ENCODE measurements around the gene AUTS2. TPM values are rescaled to one million over a fixed set of nuclear protein-coding genes. Genes with fewer than 3 reads are reported as not detected.

Gene AUTS2
- total RNA-seq, 1 donor from 2014 or later: 80.6 TPM

DNA sequence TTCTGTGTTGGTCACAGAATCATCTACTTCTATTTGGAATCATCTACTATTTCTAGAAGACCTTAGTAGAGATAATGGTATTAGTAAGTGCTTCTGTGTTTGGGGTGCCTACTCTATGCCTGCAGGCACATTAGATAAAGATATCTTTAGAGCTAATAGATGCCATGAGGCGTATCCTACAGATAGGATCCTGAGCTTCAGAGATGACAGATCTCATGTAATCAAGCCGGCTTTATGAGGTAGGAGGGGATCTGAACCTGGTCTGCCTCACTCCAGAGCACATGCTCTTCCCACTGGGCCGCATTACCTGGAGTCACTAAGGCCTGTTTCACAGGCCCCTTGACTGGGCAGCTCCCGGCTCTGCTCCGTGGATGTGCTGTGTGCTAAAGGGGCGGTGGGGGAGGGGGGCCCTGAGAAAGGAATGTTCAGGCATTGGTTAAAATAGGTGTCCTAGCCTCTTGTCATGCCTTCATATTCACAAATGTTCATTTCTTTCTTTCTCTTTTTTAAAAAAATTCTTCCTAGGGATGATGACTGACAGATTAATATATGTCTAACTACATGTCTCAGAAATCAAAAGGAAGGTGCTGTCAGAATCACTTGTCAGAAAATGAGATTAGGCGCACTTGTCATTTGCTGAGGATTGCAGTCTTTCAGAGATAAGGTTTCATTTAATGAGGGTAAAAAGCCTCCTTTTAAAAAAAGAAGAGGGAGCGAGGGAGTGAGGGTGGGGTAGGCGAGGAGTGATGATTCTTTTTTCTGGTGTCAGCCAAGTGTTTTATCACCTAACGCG is 1075.7 kb downstream of the AUTS2 start:
- peaks cover 12% of the 10 kb centered on the region for H3K36me3 Mint-ChIP-seq (ENCODE audit: unreplicated experiment)
- no peaks in the 10 kb centered on the region for H3K4me1 Mint-ChIP-seq (ENCODE audit: unreplicated experiment)

DNA sequence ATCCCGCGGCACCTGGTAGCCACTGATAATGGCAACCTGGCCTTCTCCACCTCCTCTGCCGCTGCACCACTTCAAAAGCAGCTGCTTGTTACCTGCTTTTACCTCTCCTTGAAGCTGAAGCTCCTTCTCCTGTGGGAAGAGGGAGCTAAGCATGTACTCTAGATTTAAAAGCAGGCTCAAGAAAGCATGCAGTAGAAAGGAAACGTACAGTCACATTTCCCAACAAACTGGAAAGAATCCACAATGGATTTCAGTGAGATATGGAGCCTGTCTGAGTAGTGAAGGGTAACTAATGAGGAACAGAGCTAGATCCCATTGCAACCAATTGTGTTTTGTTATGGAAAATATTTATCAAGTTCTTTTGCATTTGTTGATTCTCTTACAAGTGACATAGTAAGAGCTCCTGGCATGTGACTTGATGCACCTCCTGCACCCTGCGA is 1076.3 kb downstream of the AUTS2 start:
- H3K4me3 Mint-ChIP-seq (ENCODE audit: unreplicated experiment): no peak overlapping the region
- H3K4me1 Mint-ChIP-seq (ENCODE audit: unreplicated experiment): no peaks in the 10 kb centered on the region
- H3K27ac Mint-ChIP-seq (ENCODE audit: unreplicated experiment): no peak overlapping the region
- TF ChIP-seq, protein P1, sequence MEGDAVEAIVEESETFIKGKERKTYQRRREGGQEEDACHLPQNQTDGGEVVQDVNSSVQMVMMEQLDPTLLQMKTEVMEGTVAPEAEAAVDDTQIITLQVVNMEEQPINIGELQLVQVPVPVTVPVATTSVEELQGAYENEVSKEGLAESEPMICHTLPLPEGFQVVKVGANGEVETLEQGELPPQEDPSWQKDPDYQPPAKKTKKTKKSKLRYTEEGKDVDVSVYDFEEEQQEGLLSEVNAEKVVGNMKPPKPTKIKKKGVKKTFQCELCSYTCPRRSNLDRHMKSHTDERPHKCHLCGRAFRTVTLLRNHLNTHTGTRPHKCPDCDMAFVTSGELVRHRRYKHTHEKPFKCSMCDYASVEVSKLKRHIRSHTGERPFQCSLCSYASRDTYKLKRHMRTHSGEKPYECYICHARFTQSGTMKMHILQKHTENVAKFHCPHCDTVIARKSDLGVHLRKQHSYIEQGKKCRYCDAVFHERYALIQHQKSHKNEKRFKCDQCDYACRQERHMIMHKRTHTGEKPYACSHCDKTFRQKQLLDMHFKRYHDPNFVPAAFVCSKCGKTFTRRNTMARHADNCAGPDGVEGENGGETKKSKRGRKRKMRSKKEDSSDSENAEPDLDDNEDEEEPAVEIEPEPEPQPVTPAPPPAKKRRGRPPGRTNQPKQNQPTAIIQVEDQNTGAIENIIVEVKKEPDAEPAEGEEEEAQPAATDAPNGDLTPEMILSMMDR (IDR thresholded peaks at IDR 0.05): no peak
- no peak for DNase-seq (ENCODE audit: extremely low spot score, unreplicated experiment)
- no peaks in the 10 kb centered on the region for H3K9me3 Mint-ChIP-seq (ENCODE audit: unreplicated experiment)
- no peaks in the 10 kb centered on the region for H3K27me3 Mint-ChIP-seq (ENCODE audit: unreplicated experiment)
- peaks cover 11% of the 10 kb centered on the region for H3K36me3 Mint-ChIP-seq (ENCODE audit: unreplicated experiment)

More for the DNA sequence above, 1075.7 kb downstream of the AUTS2 start:
- H3K9me3 Mint-ChIP-seq (ENCODE audit: unreplicated experiment): no peaks in the 10 kb centered on the region
- no peaks in the 10 kb centered on the region for H3K27me3 Mint-ChIP-seq (ENCODE audit: unreplicated experiment)
- no peak overlapping the region for H3K27ac Mint-ChIP-seq (ENCODE audit: unreplicated experiment)
- DNase-seq (ENCODE audit: extremely low spot score, unreplicated experiment): no peak
- TF ChIP-seq, protein P1 (IDR thresholded peaks at IDR 0.05): no peak
- H3K4me3 Mint-ChIP-seq (ENCODE audit: unreplicated experiment): no peak overlapping the region

DNA sequence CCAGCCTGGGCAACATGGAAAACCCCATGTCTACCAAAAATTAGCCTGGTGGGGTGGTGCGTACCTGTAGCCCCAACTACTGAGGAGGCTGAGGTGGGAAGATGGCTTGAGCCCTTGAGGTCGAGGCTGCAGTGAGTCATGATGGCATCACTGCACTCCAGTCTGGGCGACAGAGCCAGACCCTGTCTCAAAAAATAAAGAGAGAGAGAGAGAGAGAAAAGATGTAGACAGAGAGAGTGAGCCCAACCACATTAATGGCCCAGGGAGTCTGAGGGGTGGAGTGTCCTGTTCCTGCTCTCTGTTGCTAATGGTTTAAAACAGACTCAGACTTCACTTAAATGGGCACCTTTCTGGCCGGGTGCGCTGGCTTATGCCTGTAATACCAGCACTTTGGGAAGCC is 1078.0 kb downstream of the AUTS2 start:
- H3K4me1 Mint-ChIP-seq (ENCODE audit: unreplicated experiment): peaks cover 1% of the 10 kb centered on the region
- DNase-seq (ENCODE audit: extremely low spot score, unreplicated experiment): no peak
- no peaks in the 10 kb centered on the region for H3K27me3 Mint-ChIP-seq (ENCODE audit: unreplicated experiment)
- H3K4me3 Mint-ChIP-seq (ENCODE audit: unreplicated experiment): no peak overlapping the region
- H3K9me3 Mint-ChIP-seq (ENCODE audit: unreplicated experiment): no peaks in the 10 kb centered on the region
- H3K27ac Mint-ChIP-seq (ENCODE audit: unreplicated experiment): no peak overlapping the region
- H3K36me3 Mint-ChIP-seq (ENCODE audit: unreplicated experiment): peaks cover 10% of the 10 kb centered on the region
- TF ChIP-seq, protein P1 (IDR thresholded peaks at IDR 0.05): no peak

DNA sequence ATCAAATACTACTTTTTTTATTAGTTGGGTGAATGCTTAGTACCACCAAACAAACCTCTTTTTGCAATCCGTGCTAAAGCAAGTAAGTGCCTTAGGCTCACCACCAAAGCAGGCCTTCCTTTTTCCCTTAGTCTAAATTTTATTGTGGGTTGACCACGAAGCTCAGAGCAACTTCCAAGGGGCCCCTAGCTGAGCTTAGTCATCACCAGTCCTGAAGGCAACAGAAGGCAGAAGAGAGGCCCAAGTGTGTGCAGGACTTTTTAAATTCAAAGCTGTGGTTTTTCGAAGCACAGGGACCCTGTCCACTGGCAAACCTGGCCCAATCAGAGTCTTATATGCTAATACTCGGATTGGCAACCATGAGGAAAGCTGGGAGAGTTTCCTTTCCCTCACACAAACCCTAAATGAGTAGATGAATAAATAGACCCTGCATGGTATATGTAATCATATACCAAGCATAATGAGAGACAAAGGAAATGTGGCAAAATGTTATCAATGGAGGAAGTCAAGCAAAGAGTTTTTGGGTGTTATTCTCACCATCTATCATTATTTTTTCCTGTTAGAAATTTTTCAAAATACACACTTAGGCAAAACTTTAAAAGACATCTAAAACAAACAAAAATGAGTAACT is 1080.5 kb downstream of the AUTS2 start:
- TF ChIP-seq, protein P1 (IDR thresholded peaks at IDR 0.05): no peak
- H3K36me3 Mint-ChIP-seq (ENCODE audit: unreplicated experiment): peaks cover 10% of the 10 kb centered on the region
- H3K27me3 Mint-ChIP-seq (ENCODE audit: unreplicated experiment): no peaks in the 10 kb centered on the region
- no peak overlapping the region for H3K4me3 Mint-ChIP-seq (ENCODE audit: unreplicated experiment)
- DNase-seq (ENCODE audit: extremely low spot score, unreplicated experiment): no peak
- peaks cover 5% of the 10 kb centered on the region for H3K4me1 Mint-ChIP-seq (ENCODE audit: unreplicated experiment)
- no peaks in the 10 kb centered on the region for H3K9me3 Mint-ChIP-seq (ENCODE audit: unreplicated experiment)
- H3K27ac Mint-ChIP-seq (ENCODE audit: unreplicated experiment): no peak overlapping the region

DNA sequence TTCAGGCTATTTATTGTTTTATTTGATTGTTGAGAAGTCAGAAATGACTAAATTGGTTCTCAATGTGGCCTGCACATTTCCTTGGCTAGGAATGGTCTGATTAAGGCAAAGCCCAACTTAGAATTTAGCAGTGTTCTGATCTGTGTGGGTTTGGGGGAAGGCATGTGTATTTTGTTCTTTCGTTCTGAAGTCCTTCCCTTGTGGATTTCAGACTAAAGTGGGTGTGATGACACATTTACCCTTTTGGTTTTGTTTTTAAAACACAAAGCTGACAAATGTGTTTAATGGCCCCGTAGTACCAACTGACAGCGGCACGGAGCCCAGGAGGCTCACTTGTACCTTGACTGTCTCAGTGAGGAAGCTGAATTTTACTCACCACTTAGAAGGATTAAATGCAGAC is 1081.4 kb downstream of the AUTS2 start:
- Mint-ChIP-seq H3K9me3 (ENCODE audit: unreplicated experiment) (no peaks in the 10 kb centered on the region), H3K27ac (ENCODE audit: unreplicated experiment) (no peak overlapping the region), H3K36me3 (ENCODE audit: unreplicated experiment) (peaks cover 10% of the 10 kb centered on the region), H3K27me3 (ENCODE audit: unreplicated experiment) (no peaks in the 10 kb centered on the region), H3K4me1 (ENCODE audit: unreplicated experiment) (peaks cover 5% of the 10 kb centered on the region), H3K4me3 (ENCODE audit: unreplicated experiment) (no peak overlapping the region)
- no peak for DNase-seq (ENCODE audit: extremely low spot score, unreplicated experiment)
- TF ChIP-seq, protein P1 (IDR thresholded peaks at IDR 0.05): no peak
